Activated T-helper 1 cell treated with Interleukin-2 at 50 U/mL for 16 hours (primary cell): ENCODE data around the gene AEBP1.

ENCODE experiments used
- DNase-seq: peaks from one replicate; pipeline ENCODE4 v3.0.0-alpha.2; 2020; ENCODE audit warnings: low read depth

Gene AEBP1

DNA sequence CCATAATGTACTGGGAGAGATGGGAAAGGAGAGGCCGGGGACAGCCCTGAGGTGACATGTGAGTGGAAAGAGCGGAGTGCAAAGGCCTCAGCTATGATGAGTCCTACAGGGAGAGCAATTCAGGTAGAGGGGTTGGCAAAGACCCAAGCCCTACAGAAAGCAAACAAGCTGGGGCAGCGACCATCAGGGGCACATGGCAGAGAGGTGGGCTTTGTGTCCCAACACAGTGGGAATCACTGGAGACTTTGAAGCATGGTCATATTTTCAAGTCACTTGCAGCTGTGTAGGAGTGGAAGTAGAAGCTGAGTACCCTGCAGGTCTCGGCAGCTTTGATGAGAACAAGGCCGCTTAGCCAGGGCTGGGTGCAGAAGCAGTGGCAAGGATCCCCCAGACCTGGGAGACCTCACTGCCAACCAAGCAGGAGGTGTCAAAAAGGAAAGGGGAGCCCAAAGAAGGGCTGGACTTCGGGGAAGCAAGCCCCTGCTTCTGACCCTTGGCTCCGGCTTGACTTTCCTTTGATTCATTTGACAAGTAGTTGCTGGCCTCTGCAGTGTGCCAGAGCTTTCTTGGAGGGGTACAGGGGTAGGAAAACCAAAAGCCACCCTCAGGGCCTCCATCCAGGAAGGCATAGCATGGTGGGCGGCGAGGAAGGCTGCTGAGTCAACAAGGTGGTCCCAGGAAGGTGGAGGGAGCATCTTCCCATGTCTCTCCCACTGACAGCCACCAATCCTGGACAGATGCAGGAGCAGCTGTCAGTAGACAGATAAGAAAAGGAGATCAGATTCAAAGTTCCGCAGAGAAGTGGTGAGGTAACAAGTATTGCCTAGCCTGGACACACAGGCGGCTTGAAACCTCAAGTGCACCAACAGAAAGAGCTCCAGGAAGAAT, 36.8 kb upstream of the AEBP1 start:
- DNase-seq = no peak

DNA sequence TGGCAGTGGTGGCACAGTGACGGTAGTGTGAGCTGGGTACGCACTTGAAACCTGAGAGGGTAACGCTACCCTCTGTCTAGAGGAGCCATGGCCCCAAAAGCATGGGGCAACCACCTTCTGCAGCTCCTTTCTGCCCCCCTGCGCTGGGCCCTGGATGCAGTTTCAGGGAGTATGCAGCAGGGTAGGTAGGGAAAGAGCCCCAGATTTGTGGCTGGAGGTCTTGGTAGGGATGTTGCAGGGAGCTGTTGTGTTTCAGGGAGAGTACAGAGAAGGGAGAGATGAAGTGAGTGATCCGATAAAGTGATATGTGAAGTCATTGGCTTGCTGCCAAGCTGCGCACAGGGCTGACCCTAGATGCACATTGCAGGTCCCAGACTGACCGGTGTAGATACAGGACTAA, 36.1 kb upstream of the AEBP1 start:
- no peak for DNase-seq

DNA sequence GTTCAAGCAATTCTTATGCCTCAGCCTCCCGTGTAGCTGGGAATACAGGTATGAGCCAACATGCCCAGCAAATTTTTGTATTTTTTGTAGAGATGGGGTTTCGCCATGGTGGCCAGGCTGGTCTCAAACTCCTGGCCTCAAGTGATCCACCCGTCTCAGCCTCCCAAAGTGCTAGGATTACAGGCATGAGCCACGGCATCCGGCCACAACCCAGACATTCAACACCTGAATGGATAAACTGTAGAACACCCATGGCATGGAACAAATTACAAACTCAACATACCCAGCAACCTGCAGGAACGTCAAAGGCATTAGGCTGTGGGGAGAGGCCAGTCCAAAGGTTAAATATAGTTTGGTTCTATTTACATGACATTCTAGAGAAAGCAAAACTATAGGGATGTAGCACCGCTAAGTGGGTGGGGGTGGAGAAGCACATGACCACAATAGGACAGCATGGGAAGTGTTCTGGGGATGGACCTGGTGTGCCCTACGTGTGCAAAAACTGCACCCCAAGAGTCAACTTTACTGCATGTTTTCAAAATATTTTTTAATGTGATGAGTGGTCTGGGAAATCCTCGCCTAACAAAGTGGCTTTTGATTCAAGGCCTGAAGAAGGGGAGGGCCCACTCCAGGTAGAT, 32.3 kb upstream of the AEBP1 start:
- DNase-seq = no peak

DNA sequence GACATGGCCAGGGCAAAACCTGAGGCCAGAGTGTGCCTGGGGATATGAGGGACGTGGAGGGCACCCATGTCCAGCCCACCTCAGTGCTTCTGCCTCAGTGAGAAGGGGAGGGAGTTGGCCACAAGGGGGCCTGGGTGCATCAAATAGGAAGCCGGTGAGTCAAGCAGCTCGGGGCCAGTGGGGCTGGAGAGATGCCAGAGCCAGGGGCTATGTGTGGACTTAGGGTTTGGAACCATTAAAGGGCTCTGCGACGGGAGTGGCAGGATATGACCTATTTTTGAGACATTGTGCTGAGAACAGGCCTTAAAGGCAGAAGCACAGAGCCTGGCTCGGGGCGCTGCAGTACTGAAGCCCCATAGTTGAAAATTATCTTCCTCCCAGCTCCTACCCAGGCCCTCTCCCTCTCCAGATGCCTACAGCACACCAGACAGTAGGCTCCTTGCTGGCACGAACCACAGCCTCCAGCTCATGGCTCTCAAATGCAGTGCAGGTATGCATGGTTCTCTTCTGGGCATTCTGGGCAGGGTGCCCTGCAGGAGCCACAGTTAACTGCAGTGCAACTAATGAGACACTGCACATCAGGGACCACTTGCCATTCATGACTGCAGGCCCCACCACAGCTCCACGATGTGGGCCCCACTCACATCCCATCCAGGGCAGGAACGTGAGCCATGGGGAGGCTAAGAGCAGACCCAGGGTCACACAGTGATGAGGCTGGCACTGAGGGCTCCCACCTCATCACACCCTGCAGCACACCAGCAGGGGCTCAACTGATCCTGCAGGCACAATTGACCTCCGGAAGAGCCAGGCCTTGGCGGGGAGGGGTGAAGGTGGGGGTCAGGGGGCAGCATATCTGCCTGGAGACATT, 31.5 kb upstream of the AEBP1 start:
- no peak for DNase-seq

DNA sequence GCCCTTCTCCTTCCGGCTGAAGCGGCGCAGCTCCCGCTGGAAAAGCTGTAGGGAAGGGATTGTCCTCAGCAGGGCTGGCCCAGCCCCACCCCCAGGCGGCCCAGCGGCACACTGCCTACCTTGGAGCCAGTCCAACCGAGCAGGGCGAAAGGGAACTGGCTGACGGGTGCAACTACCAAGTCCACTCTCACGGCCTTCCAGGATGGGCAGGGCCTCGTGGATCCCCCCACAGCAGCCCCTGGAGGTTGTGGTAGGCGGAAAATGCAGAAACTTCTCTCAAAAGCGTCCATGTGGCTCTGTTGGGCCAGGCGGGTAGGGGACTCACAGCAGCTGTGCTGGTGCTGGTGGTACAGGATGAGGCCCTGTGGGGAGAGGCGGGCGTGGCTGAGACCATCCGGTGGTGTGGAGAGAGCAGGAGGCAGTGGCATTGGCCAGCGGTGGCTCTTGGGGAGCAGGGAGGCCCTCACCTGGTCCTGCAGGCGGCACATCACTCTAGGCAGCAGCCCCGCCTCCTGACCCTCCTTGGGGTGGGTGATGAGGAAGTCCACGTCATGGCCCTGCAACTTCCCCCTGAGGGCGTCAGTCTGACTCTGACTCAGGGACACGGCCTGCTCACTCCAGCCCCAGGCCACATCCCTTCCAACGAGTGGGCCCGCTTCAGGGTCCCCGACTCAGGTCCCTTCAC, 30.3 kb upstream of the AEBP1 start:
- DNase-seq = no peak

DNA sequence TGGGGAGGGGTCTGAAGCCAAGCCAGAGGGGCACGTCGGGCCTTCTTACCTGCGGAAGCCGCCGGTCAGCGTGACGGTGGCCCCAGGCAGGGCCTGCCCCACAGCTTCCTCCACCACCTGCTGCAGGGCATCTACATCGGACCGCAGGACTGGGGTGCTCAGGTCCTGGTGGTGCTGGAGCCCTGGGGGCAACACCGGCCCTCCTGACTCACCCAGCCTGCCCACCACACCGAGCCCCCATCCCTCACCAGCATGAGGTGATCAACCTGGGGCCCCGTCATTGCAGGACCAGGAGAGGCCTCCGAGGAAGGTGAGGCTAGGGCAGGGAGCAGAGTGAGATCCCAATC, 29.8 kb upstream of the AEBP1 start:
- no peak for DNase-seq

DNA sequence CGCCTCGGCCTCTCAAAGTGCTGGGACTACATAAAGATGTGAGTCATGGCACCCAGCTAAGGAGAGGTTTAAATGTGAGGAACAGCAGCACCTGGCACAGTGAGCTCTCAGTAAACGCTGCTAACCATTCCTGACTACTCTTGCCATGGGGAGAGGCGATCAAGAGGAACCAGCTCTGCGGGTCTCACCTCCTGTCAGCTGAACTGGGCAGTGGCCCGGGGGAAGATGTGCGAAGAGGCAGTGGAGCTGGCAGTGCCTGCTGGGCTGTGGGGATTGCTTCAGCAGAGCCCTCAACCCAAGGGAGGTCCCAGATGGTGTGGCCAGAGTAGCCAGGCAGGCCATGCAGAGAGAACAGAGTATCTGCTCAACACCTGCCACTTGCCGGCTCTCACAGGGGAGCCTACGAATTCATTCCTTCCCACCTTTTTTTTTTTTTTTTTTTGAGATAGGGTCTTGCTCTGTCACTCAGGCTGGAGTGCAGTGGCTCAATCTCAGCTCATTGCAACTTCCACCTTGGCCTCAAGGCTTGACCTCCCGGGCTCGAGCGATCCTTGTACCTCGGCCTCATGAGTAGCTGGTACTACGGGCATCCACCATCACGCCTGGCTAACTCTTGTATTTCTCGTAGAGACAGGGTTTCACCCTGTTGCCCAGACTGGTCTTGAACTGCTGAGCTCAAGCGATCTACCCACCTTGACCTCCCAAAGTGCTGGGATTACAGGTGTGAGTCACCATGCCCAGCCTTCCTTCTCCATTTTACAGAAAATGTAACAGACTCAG, 28.7 kb upstream of the AEBP1 start:
- DNase-seq = no peak

DNA sequence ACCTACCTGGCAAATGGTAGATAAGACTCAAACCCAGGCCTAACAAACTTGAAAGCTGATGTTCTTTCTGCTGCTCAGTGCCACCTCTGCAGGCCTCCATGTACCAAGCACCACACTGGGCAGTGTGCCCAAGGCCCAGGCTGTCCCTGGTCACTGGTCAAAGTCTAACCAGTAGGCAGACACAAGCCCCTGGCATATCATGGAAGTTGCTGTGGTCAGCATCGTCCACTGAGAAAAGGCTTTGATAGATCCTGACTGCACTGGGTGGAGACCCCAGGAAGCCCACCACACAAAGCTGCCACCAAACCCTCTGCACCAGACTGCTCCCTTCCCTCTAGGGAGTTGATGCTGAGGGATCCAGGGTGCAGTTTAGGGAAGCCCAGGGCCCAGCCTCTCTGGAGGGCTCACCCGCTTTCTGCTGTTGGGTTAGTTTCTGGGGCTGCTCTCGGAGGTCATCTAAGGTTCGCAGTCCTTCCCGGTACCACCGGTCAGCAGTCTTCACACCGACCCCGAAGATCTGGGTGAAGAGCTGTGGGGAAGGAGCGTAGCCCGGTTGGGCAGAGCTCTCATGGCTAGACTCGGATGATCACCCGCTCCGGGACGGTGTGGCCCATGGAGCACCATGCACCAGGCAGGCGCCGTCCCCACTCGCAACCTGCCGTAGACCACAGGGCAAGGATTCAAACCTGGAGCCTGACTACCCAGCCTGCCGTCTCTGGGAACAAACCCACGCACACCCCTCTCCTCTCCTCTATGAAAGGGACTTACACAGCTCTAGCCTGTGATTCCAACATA, 27.8 kb upstream of the AEBP1 start:
- no peak for DNase-seq

DNA sequence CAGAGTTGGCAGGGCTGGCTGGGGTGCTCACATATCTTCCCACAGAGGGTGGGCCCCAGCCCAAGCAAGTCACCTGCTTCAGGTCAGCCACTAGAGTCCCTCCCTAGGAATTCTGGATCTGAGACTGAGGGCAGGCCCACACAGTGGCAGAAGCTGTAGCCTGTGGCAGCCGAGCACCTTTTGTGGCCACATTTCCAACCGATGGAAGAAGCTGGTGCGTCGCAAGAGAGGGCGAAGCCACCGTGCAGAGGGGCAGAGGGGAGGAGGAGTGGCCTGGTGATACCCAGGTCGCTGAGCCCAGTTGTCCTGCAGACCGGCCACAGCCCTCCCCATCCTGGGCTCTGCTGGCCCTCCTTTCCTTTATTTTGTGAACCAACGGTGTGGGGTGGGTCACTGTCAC, 27.1 kb upstream of the AEBP1 start:
- DNase-seq = no peak

DNA sequence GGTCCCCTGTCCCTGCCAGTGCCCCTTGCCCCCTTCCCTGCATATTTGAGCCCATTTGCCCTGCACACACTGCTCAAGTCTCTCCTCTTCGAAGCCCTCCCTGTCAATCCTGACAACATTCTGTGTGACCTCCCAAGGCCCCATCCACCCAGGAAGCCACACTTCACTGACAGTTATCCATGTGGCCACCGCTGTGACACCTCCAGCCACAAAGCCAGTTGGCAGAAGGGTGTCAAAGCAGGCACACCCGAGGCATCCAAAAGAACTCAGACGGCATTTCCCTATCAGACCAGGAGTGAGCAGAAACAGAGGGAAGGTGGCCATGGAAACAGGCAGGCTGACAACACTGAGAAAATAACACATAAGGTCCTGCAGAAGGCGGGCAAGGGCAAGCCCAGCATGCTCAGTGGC, 26.5 kb upstream of the AEBP1 start:
- DNase-seq = no peak

DNA sequence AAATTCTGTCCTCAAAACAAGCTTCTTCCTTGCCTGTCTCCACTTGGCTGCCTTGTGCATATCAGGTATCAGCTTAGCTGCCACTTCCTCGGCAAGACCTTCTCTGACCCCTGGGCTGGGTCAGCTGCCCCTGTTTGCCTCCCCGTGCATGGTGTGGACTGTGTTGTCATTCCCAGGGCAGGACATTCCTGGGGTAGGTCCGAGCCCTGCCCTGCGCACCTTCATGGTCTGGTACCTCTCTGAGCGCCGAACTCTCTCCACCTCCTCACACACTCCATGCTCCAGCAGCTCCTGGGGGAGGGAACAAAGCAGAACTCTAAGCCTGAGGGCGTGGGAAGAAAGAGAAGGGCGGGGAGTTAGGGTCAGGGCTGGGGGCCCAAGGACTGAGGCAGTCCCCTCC, 25.6 kb upstream of the AEBP1 start:
- DNase-seq = no peak

DNA sequence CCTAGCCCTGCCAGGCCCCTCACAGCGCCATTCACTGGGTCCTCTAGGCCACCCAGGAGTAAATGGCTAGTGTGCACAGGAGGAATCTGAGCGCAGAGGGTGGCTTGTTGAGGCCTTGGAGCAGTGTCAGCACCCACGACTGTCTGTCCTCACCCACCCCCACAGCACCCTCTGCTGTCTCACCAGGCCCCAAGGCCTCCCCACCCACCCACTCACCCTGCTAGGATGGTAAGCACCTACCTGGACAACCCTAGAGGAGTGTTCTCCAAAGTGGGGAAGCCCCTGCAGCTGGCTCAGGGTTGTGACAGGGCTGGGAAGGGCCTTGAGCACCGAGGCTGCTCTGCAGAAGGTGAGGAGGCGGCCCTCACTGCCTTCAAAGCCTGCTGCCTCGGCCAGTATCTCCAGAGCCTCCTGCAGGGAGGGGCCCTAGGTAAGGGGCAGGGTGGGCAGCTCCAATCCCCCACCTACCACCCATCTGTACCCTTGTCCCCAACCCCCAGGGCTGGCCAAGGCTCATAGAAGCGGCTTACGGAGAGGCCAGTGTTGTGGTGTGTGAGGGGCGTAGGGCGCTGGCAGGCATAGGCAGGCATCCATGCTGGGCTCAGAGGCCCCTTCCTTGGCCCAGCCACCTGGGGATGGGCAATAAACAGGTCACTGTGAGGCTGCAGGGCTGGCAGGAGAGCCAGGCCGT, 24.7 kb upstream of the AEBP1 start:
- DNase-seq = no peak

DNA sequence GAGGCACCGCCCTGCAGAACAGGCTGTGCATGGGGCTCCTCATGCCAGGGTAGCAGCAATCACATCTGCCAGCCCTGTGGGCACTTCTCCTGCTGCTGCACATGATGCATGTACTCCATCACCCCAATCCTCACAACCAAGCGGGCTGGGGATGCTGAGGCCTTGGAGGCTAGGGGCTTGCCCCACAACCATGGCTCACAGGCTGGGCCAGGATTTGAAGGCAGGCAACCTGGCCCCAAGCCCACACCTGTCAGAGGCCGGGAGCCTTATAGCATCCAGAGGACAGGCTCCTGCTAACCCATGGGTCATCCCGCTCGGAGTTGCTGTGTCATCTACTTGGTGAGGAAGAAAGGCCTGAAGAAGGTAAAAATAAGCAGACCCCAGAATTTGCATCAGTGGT, 24.0 kb upstream of the AEBP1 start:
- DNase-seq = no peak

DNA sequence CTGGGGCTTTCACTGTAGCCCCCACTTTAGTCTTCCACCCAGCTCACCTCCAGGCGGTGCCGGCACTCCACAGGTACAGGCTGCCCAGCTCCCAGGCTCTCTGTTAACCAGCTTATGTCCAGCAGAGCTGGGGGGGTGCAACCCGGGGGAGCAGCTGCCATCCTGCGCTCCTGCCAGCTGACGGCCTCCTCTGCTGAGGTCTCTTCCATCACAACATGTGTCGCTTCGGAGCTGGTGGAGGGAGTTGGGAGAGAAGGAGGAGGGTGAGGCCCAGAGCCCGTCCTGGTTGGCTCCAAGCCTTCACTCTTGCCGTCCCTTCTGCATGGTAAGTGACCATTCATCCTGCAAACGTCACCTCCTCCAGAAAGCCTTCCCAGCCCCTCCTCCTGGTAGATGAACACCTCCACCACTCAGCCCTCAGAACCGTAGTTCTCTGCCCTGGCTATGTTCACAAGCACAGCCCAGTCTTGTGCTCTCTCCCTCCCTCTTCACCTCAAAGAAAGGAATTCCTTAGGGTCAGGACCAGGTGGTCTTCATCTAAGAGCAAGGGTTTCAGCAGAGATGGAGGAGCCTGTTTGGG, 23.4 kb upstream of the AEBP1 start:
- no peak for DNase-seq

DNA sequence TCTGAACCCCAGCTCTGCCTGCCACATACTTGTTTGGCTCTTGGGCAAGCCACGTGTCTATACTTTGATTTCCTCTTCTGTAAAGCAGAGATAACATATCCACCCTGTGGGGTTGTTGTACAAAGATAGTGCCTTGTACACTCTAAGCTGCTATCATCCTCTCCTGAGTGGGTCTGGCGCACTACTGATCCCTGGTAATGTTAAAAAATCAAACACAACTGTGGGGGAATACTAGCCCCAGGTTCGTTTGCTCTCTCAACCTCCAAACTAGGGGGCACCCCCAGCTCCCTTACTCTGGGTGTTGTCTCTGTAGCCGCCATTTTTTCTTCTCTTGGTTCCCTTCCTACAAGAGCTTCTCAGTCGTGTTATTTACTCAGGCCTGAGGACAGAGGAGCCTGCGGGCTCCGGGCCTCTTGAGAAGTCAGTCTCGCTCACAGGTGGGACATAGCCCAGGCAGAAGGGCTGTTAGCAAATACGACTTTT, 22.8 kb upstream of the AEBP1 start:
- DNase-seq = no peak

DNA sequence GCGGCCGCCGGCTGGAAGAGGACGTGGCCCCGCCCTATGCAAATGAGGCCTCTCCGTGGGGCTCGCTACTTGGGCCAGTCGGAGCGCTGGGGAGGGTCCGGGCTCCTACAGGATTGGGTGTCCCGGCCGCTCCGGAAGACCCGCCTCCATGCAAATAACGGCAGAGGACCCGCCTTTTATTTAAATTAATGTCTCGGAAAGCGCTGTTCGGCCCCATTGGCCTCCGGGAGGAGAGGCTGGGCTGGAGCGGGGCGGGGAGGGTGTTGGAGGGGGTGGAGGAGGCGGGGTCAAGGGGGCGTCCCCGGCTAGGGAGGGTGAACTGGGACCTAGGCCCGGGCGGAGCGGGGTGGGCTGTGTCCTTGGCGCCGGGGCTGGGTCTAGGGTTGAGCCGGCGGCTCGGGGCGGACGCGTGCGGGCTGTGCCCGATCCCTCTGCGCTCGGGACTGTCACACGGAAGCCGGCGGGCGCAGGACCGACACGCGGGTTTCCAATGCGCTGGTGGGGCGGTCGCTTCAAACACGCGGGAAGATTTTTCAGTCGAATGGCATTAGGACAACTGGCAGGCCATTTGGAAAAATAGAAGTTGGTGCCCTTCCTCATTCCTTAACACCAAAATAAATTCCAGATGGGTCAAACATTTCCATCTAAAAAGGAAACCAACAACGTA, 21.5 kb upstream of the AEBP1 start:
- peak; percentile 97 for DNase-seq

DNA sequence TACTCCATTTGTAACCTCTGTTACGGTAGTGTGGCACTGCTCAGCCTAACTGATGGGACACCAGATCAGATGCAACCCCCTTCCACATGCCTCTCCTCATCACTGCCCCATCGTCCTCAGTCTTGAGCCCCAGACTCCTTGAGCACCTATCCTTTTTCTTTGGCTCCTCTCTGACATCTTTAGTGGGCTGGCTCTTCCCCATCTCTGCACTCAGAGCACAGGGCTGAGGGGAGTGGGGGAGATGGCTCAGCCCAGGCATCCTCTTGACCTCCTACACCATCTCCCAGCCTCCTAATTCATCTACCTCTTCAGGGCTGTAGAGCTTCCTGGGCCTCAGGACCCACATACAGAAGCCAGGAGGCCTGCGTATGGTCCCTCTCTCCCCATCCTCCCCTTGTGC, 20.3 kb upstream of the AEBP1 start:
- no peak for DNase-seq

DNA sequence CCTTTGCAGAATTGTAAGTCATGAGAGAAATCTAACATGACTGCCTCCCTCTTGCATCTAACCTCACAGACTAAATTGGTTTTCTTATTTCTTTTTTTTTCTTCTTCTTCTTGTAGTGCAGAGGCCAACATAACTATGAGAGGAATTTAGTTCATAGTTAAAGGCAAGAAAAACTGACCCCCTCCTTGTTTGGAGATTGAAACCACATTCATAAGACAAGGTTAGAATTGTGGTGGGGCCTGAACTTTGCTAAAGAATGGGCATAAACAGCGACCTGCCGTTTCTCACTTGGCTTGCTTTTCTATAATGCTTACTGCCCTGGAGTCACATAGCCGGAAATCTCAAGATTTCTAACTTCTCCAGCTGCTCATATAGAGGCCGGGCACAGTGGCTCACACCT, 19.4 kb upstream of the AEBP1 start:
- no peak for DNase-seq

DNA sequence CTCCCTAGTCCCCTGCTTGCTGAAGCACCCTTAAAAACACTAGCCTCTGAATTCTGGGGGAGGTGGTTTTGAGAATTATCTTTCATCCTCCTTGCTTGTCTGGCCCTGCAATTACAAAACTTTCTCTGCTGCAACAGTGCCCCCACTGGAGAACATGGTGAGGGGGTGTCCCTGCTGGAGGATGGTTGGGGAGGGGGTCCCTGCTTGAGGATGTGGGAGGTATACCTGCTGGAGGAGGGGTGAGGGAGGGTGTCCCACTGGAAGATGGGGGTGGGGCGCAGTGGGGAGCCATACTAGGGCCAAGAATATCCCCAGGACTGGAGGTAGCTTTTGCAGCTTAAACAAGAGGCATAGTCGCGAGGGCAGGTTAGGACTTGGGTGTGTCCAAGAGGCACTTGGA, 18.6 kb upstream of the AEBP1 start:
- no peak for DNase-seq
